Coronary artery (tissue), 2 donors: Measurements from ENCODE around the gene MUC5AC.

ENCODE experiments used
- DNase-seq: peaks from one replicate; pipeline ENCODE4 v3.0.0-alpha.2; 2017; ENCODE audit warnings: low spot score
- H3K27ac ChIP-seq, 2 donors: fragments of 200-600 bp; sonication (generic); one replicate each; pipeline ENCODE4 v1.5.1; 2016 to 2019
- H3K4me3 ChIP-seq: fragments of 200-600 bp; sonication (generic); 2 replicates; pipeline ENCODE4 v1.5.1; 2016; ENCODE audit warnings: mild to moderate bottlenecking, moderate library complexity
- CTCF ChIP-seq: fragments of 200-600 bp; sonication (generic); IDR thresholded peaks from one replicate; pipeline ENCODE4 v1.5.1; 2019; ENCODE audit warnings: antibody characterized with exemption

Gene MUC5AC

GRCh38 chr11:1139441-1140083, 18.2 kb upstream of the MUC5AC start:
- Histone ChIP-seq H3K27ac (no peak overlapping the region), H3K4me3 (no peak overlapping the region)
- no peak for DNase-seq
- TF ChIP-seq CTCF: no peak

- TF ChIP-seq CTCF: no peak
- H3K27ac ChIP-seq: no peak overlapping the region
- peak; percentile 64 for DNase-seq
- H3K4me3 ChIP-seq: no peak overlapping the region
Observed at GRCh38 chr11:1140642-1141490, 16.9 kb upstream of the MUC5AC start.

GRCh38 chr11:1146365-1146764, 11.4 kb upstream of the MUC5AC start:
- Histone ChIP-seq H3K27ac (no peak overlapping the region), H3K4me3 (no peak overlapping the region)
- DNase-seq: no peak
- no peak for TF ChIP-seq CTCF

- Histone ChIP-seq H3K4me3 (no peak overlapping the region), H3K27ac (no peak overlapping the region)
- no peak for TF ChIP-seq CTCF
- no peak for DNase-seq
Observed at GRCh38 chr11:1147792-1148191, 10.0 kb upstream of the MUC5AC start.

GRCh38 chr11:1148752-1149180, 9.0 kb upstream of the MUC5AC start:
- peak; percentile 70 for DNase-seq
- no peak for TF ChIP-seq CTCF
- Histone ChIP-seq H3K27ac (no peak overlapping the region), H3K4me3 (no peak overlapping the region)

GRCh38 chr11:1149545-1149944, 8.2 kb upstream of the MUC5AC start:
- no peak for TF ChIP-seq CTCF
- Histone ChIP-seq H3K27ac (no peak overlapping the region), H3K4me3 (no peak overlapping the region)
- DNase-seq: no peak

- Histone ChIP-seq H3K4me3 (no peak overlapping the region), H3K27ac (no peak overlapping the region)
- DNase-seq: no peak
- no peak for TF ChIP-seq CTCF
Observed at GRCh38 chr11:1150116-1150515, 7.6 kb upstream of the MUC5AC start.
